MM.1S (cell line): ENCODE measurements around the gene TULP1.

ENCODE experiments used
- DNase-seq: peaks from one replicate; pipeline ENCODE4 v3.0.0-alpha.2; 2015
- H2AFZ ChIP-seq: fragments of 300-600 bp; sonication (generic); 2 replicates; pipeline ENCODE4 v1.6.0; 2016; ENCODE audit warnings: antibody characterized with exemption, low read length
- H3F3A ChIP-seq: fragments of 300-600 bp; sonication (generic); 2 replicates; pipeline ENCODE4 v1.6.1; 2016; ENCODE audit warnings: mild to moderate bottlenecking, antibody characterized with exemption, low read length, moderate library complexity, mixed read lengths; ENCODE audit not compliant: insufficient read depth
- H3K27ac ChIP-seq: fragments of 300-600 bp; sonication (generic); 2 replicates; pipeline ENCODE4 v1.5.1; 2016; ENCODE audit warnings: mild to moderate bottlenecking, low read length
- H3K27me3 ChIP-seq: fragments of 300-600 bp; sonication (generic); replicated peaks from 2 replicates; pipeline ENCODE4 v1.6.0; 2016; ENCODE audit warnings: low read length; ENCODE audit not compliant: insufficient read depth
- H3K36me3 ChIP-seq: fragments of 300-600 bp; sonication (generic); replicated peaks from 2 replicates; pipeline ENCODE4 v1.6.1; 2016; ENCODE audit warnings: mild to moderate bottlenecking, low read length, mixed read lengths; ENCODE audit not compliant: insufficient read depth
- H3K4me1 ChIP-seq: fragments of 300-600 bp; sonication (generic); 2 replicates; pipeline ENCODE4 v1.6.1; 2016; ENCODE audit warnings: low read length, mixed read lengths
- H3K4me2 ChIP-seq: fragments of 300-600 bp; sonication (generic); 2 replicates; pipeline ENCODE4 v1.6.0; 2016; ENCODE audit warnings: low read depth, low read length
- H3K4me3 ChIP-seq: fragments of 300-600 bp; sonication (generic); 2 replicates; pipeline ENCODE4 v1.5.1; 2016; ENCODE audit warnings: low read length, mixed read lengths
- H3K79me2 ChIP-seq: fragments of 300-600 bp; sonication (generic); 2 replicates; pipeline ENCODE4 v1.6.1; 2016; ENCODE audit warnings: mixed run types, low read length, mixed read lengths
- H3K9ac ChIP-seq: fragments of 300-600 bp; sonication (generic); 2 replicates; pipeline ENCODE4 v1.6.1; 2016; ENCODE audit warnings: low read length, mixed read lengths
- H3K9me2 ChIP-seq: fragments of 300-600 bp; sonication (generic); replicated peaks from 2 replicates; pipeline ENCODE4 v1.6.1; 2016; ENCODE audit warnings: mild to moderate bottlenecking, low read length, mixed read lengths; ENCODE audit not compliant: insufficient read depth
- H3K9me3 ChIP-seq: fragments of 300-600 bp; sonication (generic); replicated peaks from 2 replicates; pipeline ENCODE4 v1.6.1; 2016; ENCODE audit warnings: mild to moderate bottlenecking, low read length, mixed read lengths; ENCODE audit not compliant: insufficient read depth
- H4K20me1 ChIP-seq: fragments of 300-600 bp; sonication (generic); 2 replicates; pipeline ENCODE4 v1.6.1; 2016; ENCODE audit warnings: mild to moderate bottlenecking, low read length, moderate library complexity, mixed read lengths; ENCODE audit not compliant: insufficient read depth
- EZH2 ChIP-seq: fragments of 300-600 bp; sonication (generic); optimal IDR thresholded peaks from 2 replicates; pipeline ENCODE3; 2017; ENCODE audit warnings: low read depth, mild to moderate bottlenecking, antibody characterized with exemption, low read length, mixed read lengths
- EZH2phosphoT487 ChIP-seq: fragments of 300-600 bp; sonication (generic); IDR thresholded peaks from 2 replicates; pipeline ENCODE4 v1.6.1; 2018; ENCODE audit warnings: antibody characterized with exemption, low read length
- TF ChIP-seq, protein P1 (sequence below): fragments of 300-600 bp; sonication (generic); IDR thresholded peaks from 2 replicates; pipeline ENCODE4 v1.5.1; 2016; ENCODE audit warnings: antibody characterized with exemption, low read length, mixed read lengths

The TULP1 gene

DNA sequence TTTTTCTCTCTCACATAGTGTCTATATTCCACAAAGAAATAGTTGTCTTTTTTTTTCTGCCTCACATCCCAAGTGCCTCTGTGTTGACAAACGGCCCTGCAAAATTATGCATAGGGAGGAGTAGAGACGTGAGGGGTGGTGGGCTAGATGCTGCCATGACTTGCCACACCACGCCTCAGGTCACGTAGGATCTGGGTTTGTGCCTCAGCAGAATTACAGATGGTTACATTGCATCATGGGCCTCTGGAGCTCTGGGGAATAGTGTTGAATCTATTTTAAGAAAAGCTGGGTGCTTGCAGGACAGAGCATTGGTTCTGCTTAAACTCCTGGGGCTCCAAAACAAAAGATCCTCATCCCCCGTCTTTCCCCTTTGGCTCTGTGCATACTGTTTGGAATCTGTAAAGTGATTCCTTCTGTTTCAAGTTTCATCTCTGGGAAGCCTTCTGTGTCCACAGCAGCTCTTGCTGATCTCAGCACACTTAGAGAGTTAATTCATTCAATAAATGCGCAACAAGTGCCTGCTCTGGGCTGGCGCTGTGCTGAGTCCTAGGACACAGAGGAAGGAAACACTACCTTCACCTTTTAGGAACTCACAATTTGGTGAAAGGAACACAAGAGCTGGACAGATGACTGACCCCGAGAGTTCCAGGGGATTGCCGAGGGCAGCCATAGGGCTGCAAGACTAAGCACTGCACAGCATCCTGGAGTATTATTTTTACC lies 58.1 kb downstream of the TULP1 start:
- peaks cover 13% of the 10 kb centered on the region; the same call in 1 of the 2 replicates for H3K27me3 ChIP-seq
- H3K79me2 ChIP-seq, result 0 out of 2 replicates have a peak, but pooled peaks cover 4% of the 10 kb centered on the region
- TF ChIP-seq, protein P1, sequence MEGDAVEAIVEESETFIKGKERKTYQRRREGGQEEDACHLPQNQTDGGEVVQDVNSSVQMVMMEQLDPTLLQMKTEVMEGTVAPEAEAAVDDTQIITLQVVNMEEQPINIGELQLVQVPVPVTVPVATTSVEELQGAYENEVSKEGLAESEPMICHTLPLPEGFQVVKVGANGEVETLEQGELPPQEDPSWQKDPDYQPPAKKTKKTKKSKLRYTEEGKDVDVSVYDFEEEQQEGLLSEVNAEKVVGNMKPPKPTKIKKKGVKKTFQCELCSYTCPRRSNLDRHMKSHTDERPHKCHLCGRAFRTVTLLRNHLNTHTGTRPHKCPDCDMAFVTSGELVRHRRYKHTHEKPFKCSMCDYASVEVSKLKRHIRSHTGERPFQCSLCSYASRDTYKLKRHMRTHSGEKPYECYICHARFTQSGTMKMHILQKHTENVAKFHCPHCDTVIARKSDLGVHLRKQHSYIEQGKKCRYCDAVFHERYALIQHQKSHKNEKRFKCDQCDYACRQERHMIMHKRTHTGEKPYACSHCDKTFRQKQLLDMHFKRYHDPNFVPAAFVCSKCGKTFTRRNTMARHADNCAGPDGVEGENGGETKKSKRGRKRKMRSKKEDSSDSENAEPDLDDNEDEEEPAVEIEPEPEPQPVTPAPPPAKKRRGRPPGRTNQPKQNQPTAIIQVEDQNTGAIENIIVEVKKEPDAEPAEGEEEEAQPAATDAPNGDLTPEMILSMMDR, result no peak
- TF ChIP-seq EZH2phosphoT487, result no peak
- no peak for TF ChIP-seq EZH2
- H3K9me2 ChIP-seq, result no peaks in the 10 kb centered on the region
- no peaks in the 10 kb centered on the region for H3K9me3 ChIP-seq
- H3K4me3 ChIP-seq, result no peak overlapping the region
- DNase-seq, result no peak
- no peak overlapping the region for H3K4me2 ChIP-seq
- no peaks in the 10 kb centered on the region for H3K36me3 ChIP-seq
- peaks cover 15% of the 10 kb centered on the region for H3K4me1 ChIP-seq
- H2AFZ ChIP-seq, result no peak overlapping the region
- no peaks in the 10 kb centered on the region for H4K20me1 ChIP-seq
- H3K27ac ChIP-seq, result no peak overlapping the region
- H3F3A ChIP-seq, result no peaks in the 10 kb centered on the region
- no peak overlapping the region for H3K9ac ChIP-seq

- H3K27ac ChIP-seq, result no peak overlapping the region
- H3K9me2 ChIP-seq, result no peaks in the 10 kb centered on the region
- no peaks in the 10 kb centered on the region for H3F3A ChIP-seq
- H3K9ac ChIP-seq, result no peak overlapping the region
- H3K79me2 ChIP-seq, result 0 out of 2 replicates have a peak, but pooled peaks cover 4% of the 10 kb centered on the region
- no peaks in the 10 kb centered on the region for H4K20me1 ChIP-seq
- no peak overlapping the region for H2AFZ ChIP-seq
- no peak for TF ChIP-seq EZH2
- TF ChIP-seq, protein P1, result no peak
- TF ChIP-seq EZH2phosphoT487, result no peak
- H3K4me2 ChIP-seq, result peak overlapping the region; percentile 99
- H3K4me3 ChIP-seq, result peak overlapping the region; percentile 87
- H3K36me3 ChIP-seq, result no peaks in the 10 kb centered on the region
- no peaks in the 10 kb centered on the region for H3K9me3 ChIP-seq
- H3K4me1 ChIP-seq, result peaks cover 15% of the 10 kb centered on the region
- peaks cover 13% of the 10 kb centered on the region; the same call in 1 of the 2 replicates for H3K27me3 ChIP-seq
- no peak for DNase-seq
Measured at GRCh38 chr6:35453236-35453635, 59.5 kb downstream of the TULP1 start.

DNA sequence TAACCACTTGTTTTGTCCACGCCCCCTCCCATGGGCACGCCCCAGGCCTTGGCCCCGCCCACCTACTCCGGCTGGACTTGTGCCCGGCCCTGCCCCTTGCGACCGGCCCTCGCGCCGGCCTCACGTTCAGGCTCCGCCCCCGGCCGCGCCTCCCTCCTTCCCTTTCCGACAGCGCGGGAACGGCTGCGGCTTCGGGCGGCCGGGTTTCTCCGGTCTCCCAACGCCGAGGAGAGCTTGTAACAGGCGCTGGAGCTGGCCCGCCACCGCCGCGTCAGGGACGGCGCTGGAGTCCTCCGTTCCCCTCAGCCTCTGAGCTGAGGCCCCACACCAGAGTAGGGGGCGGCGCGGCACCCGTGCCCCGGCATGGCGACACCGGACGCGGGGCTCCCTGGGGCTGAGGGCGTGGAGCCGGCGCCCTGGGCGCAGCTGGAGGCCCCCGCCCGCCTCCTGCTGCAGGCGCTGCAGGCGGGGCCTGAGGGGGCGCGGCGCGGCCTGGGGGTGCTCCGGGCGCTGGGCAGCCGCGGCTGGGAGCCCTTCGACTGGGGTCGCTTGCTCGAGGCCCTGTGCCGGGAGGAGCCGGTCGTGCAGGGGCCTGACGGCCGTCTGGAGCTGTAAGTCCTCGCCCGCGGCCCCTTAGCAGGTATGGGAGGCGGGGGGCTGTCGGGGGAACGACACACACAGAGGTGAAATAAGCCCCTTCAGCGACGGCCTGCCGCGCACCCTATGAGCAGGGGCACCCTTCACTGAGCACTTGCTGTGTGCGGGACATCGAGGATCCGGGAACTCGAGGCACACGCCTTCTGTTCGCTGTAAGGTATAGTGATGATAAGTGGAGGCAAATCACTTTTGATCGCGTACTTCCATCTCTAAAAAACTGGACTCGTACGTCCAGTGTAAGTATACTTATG lies 60.3 kb downstream of the TULP1 start, which contains the start of gene FANCE:
Gene FANCE, plus strand, starts transcription at position 156 of the 908 bp plus-strand sequence. Its CDS starts 208 bp downstream, at position 364.
- H3K9me3 ChIP-seq, result no peaks in the 10 kb centered on the region
- TF ChIP-seq EZH2 (no peak), EZH2phosphoT487 (no peak)
- TF ChIP-seq, protein P1, result no peak
- H3K4me3 ChIP-seq, result peak within 1 kb of the TSS; percentile 87
- no peaks in the 10 kb centered on the region for H3K9me2 ChIP-seq
- peak within 1 kb of the TSS; percentile 99 for H3K4me2 ChIP-seq
- H3K9ac ChIP-seq, result peak within 1 kb of the TSS; percentile 73
- peaks cover 15% of the 10 kb centered on the region for H3K4me1 ChIP-seq
- 0 out of 2 replicates have a peak, but pooled peaks cover 4% of the 10 kb centered on the region for H3K79me2 ChIP-seq
- H2AFZ ChIP-seq, result peak within 1 kb of the TSS; percentile 92
- peak within 1 kb of the TSS; percentile 55; the same call in 1 of the 2 replicates for H3K27ac ChIP-seq
- no peaks in the 10 kb centered on the region for H3K36me3 ChIP-seq
- no peaks in the 10 kb centered on the region for H4K20me1 ChIP-seq
- peak; percentile 92 for DNase-seq
- H3K27me3 ChIP-seq, result peaks cover 13% of the 10 kb centered on the region; the same call in 1 of the 2 replicates
- no peaks in the 10 kb centered on the region for H3F3A ChIP-seq
